ENCODE results near the gene LCN1. TPM values are rescaled to one million over a fixed set of nuclear protein-coding genes. Genes with fewer than 3 reads are reported as not detected.

LCN1 gene
- total RNA-seq, result not detected in 2 replicates

DNA sequence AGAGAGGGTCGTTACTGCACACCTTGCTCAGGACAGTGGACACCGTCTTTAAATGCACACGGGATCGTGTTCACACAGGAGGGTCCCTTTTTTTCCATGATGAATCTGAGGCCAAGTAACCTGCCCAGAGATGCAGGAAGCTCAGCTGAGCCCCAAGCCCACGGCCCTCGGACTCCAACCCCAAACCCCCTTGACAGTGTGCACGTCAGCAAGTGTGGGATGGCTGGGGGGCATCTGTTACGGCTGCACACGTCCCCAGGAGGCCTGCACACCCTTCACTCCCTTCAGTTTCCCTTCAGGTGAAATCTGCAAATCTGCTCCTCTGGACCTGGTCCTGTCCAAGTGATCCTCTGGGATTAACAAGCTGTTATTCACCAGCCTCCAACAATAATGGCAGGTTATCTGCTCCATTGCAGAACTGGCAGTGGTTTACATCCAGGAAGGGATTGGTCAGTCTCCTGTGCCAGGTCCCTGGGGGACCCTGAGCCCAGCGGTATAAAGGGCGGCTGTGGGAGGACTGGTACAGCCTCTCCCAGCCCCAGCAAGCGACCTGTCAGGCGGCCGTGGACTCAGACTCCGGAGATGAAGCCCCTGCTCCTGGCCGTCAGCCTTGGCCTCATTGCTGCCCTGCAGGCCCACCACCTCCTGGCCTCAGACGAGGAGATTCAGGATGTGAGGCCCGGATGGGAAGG lies at the start of gene LCN1:
LCN1 (plus strand) TSS at position 525 of the 692 bp plus-strand sequence; CDS start at position 583, 58 bp downstream.

GRCh38 chr9:135479469-135480052 lies 41.7 kb upstream of the LCN1 start, which contains the start of gene PPP1R26:
PPP1R26 (plus strand) TSS chr9:135479782; CDS start chr9:135484511, 4,729 bp downstream.

DNA sequence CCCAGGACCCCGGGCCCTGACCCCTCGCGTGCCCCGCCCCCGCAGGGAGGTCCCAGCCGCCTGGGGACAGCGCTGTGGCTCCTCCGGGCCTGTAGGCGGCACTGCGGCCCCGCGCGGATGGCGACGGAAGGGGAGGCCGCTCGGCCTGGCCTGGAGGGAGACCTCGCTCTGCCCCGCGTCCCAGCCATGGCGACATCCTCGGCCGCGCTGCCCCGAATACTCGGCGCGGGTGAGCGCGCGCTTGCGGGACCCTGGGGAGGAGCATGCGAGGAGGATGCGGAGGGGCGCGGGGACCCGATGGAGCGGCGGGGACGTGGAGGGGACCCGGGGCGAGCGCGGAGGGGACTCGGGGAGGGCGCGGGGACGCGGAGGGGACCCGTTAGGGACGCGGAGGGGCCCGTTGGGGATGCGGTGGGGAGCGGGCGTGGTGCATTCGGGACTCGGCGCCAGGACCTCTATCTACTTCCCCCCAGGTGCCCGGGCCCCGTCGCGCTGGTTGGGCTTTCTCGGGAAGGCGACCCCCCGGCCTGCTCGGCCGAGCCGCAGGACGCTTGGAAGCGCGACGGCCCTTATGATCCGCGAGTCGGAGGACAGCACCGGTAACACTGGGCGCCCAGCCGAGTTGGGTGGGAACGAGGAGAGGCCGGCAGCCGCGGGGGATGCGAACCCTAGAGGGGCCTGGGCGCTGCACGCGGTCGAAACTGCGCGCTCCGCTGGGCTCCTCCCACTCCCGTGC lies 20.5 kb upstream of the LCN1 start, which contains the start of gene MRPS2:
MRPS2 (plus strand) TSS at position 158 of the 736 bp plus-strand sequence; CDS start at position 187, 29 bp downstream.

GRCh38 chr9:135545646-135546176 lies 24.5 kb downstream of the LCN1 start, which contains the start of gene OBP2A:
OBP2A (plus strand) TSS chr9:135546126; CDS start chr9:135546181, 55 bp downstream.

DNA sequence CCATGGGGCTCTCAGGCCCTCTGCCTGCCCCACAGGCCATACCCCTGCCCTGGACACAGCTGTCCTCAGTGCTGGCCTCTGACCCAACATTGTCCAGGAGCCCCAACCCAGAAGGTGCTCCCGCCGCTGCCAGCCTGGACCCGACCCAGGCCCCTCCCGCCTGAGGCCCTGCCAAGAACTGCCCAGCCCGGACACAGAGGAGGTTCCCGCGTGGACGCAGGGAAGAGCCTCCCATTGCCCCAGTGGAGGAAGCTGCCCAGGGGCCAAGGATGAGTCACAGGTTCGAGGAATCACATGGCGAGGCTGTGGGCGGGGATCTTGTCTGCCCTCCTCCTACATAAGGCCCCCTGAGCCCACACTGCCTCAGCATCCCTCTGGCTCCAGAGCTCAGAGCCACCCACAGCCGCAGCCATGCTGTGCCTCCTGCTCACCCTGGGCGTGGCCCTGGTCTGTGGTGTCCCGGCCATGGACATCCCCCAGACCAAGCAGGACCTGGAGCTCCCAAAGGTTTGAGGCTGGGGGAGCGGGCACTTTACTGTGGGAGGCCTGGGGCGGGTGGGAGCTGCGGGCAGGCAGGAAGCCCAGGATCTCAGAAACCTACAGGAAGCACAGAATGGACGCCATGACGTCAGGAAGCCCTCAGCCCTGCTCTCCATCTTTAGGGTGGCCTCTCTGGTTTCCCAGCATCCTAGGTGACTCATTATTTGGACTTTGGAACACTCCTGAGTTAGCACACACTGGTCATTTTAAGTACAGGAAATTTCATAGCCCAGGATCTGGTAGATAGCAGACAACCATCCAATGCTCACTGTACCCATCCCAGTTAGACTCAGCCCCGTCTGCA lies 40.4 kb downstream of the LCN1 start, which contains the start of gene PAEP:
PAEP (plus strand) TSS at position 366 of the 844 bp plus-strand sequence.

Other genes starting within 250 kb of the LCN1 start
- gene PPP1R26, start 41.7 kb upstream of the LCN1 start, total RNA-seq, result 7.0 and 16.0 TPM in 2 replicates
- gene MRPS2, start 20.8 kb upstream of the LCN1 start, total RNA-seq, result 36.0 and 39.9 TPM in 2 replicates
- not detected in 2 replicates for gene OBP2A, start 24.7 kb downstream of the LCN1 start, total RNA-seq
- gene PAEP, start 40.3 kb downstream of the LCN1 start, total RNA-seq, result not detected in 2 replicates
- gene GLT6D1, start 118.1 kb downstream of the LCN1 start, total RNA-seq, result not detected in 2 replicates
- gene LCN9, start 141.9 kb downstream of the LCN1 start, total RNA-seq, result not detected in 2 replicates
- gene SOHLH1, start 178.0 kb downstream of the LCN1 start, total RNA-seq, result not detected in 2 replicates
- not detected in 2 replicates for gene KCNT1, start 180.7 kb downstream of the LCN1 start, total RNA-seq

Measured in subcutaneous preadipocyte (primary cell).